Muscle layer of duodenum (tissue), 2 donors: Measurements from ENCODE around the gene STMP1.
A peak's percentile ranks its signal among the peaks of the same experiment; 100 is the strongest.

Experiments used
- H3K27ac ChIP-seq: one replicate; pipeline ENCODE4 v1.7.0; 2013; ENCODE audit warnings: mild to moderate bottlenecking, low read length
- H3K27me3 ChIP-seq: one replicate; pipeline ENCODE4 v1.7.0; 2013; ENCODE audit warnings: low read depth, mild to moderate bottlenecking, control low read depth, low read length
- H3K36me3 ChIP-seq, 2 donors: one replicate each; pipeline ENCODE4 v1.7.0; 2013; ENCODE audit warnings: low read length in 2 of 2, control low read depth in 1 of 2, mild to moderate bottlenecking in 1 of 2; ENCODE audit not compliant: insufficient read depth in 2 of 2, control insufficient read depth in 1 of 2
- H3K4me1 ChIP-seq, 2 donors: one replicate each; pipeline ENCODE4 v1.7.0; 2013; ENCODE audit warnings: low read length in 2 of 2, mild to moderate bottlenecking in 2 of 2, control low read depth in 1 of 2, moderate library complexity in 1 of 2; ENCODE audit not compliant: insufficient read depth in 2 of 2, control insufficient read depth in 1 of 2
- H3K4me3 ChIP-seq, 2 donors: one replicate each; pipeline ENCODE4 v1.7.0; 2013; ENCODE audit warnings: low read length in 2 of 2, low read depth in 1 of 2, mild to moderate bottlenecking in 1 of 2
- H3K9me3 ChIP-seq, 2 donors: one replicate each; pipeline ENCODE4 v1.7.0; 2013; ENCODE audit warnings: low read length in 2 of 2, control low read depth in 1 of 2, mild to moderate bottlenecking in 1 of 2; ENCODE audit not compliant: control insufficient read depth in 1 of 2
- donor health status: healthy.

Gene STMP1

DNA sequence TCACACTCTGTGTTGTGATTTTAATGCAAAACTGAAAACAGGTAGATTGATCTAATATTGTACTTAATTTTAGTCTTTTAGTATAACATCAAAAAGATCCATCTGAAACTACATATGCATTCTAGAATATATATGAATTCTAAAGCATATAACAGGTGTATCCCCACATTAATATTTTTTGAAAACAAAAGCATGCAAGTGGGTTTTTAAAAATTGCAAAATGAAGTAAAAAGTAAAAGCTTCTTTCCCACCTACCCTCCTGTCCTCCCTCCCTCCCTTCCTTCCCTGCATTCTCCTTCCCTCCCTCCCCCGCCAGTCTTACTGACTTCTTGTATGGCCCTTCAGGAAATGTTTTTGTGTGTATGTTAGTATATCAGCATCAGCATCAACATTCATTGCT lies 14.6 kb upstream of the STMP1 start:
- Histone ChIP-seq H3K9me3 (no peaks in the 10 kb centered on the region), H3K27me3 (no peaks in the 10 kb centered on the region), H3K4me1 (no peaks in the 10 kb centered on the region), H3K4me3 (no peak overlapping the region), H3K36me3 (peaks cover 36 to 43% of the 10 kb centered on the region in 2 donors), H3K27ac (no peak overlapping the region)

DNA sequence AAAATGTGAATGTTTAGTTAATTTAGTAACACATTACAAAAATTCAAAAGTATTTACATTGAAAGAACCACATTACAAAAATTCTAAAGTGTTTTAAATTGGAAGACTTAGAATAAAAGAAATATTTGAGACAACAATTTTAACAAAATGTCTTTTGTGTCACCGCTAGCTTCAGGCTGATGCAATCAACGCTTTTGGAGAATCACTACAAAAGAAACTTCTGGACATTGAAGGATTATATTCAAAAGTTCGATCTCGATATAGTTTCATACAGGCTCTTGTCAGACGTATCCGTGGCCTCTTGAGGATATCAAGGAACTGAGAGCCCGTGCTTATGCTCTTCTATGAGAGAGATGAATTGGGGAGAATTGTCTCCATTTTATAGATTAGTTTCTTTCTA lies 14.1 kb upstream of the STMP1 start:
- Histone ChIP-seq H3K4me1 (no peaks in the 10 kb centered on the region), H3K9me3 (no peaks in the 10 kb centered on the region), H3K27ac (no peak overlapping the region), H3K4me3 (no peak overlapping the region), H3K36me3 (peaks cover 35 to 39% of the 10 kb centered on the region in 2 donors), H3K27me3 (no peaks in the 10 kb centered on the region)

DNA sequence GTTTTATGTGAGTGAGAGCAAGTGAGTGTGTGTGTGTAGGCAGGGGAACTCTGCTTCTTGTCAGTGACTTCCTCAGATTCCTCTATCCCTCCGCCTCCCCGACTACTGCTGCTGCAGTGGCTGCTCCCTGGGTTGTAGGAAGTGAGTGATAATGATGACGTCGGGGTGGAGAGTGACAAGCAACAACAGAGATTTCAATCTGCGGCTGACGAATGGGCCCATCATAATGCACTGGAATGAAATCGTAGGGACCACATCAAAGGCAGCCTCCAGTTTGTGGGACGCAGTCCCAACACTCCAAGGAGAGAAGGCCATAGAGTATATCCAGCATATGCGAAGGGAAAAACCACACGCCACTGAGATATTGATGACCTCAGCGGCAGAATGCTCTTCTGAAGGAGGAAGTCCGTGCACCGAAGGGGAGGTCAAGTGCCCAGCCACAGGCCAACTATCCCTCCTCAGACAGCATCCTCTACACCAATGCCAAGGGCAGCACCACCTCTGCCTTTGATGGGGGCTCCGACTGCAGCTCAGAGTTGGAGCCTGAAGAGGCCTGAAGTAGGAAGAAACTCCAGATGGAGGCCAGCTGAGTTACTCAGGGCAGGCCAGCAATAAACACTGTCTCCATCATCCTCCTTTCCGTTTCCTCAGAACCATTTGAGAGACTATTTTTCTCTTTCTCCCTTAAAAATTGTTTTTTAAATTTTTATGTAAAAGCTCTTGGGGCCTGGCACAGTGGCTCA lies 11.3 kb upstream of the STMP1 start:
- Histone ChIP-seq H3K4me3 (no peak overlapping the region), H3K9me3 (no peaks in the 10 kb centered on the region), H3K27ac (no peak overlapping the region), H3K27me3 (no peaks in the 10 kb centered on the region), H3K36me3 (peaks cover 12 to 24% of the 10 kb centered on the region in 2 donors), H3K4me1 (no peaks in the 10 kb centered on the region)

DNA sequence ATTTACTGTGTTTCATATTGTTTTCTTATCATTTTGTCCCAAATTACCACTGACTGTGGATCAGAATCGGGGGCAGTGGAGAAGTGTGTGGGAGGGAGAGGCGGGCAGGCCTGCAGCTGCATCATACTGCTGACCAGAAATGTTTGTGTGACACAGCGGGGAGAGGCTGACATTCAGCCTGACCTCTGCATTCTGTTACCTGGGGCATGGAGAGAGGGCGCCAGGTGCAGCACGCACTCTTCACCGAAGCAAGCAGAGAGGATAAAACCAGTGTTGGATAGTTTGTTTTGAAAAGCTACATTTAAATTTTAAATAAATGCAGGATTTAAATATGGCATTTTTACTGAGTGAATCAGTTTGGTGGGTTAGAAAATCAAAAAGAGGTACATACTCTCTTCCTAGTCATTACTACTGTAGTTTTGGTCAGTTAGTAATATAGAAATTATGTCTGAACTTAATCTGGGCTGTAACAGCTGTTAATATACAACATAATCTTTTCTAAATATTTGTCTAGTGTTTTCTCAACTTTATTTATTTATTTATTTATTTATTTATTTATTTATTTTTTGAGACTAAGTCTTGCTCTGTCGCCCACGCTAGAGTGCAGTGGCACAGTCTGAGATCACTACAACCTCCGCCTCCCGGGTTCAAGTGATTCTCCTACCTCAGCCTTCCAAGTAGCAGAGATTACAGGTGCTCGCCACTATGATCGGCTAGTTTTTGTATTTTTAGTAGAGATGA lies 8.8 kb upstream of the STMP1 start:
- H3K27ac ChIP-seq: no peak overlapping the region
- no peak overlapping the region for H3K4me3 ChIP-seq
- peaks cover 4 to 6% of the 10 kb centered on the region in 2 donors for H3K36me3 ChIP-seq
- H3K27me3 ChIP-seq: no peaks in the 10 kb centered on the region
- no peaks in the 10 kb centered on the region for H3K9me3 ChIP-seq
- no peaks in the 10 kb centered on the region for H3K4me1 ChIP-seq

DNA sequence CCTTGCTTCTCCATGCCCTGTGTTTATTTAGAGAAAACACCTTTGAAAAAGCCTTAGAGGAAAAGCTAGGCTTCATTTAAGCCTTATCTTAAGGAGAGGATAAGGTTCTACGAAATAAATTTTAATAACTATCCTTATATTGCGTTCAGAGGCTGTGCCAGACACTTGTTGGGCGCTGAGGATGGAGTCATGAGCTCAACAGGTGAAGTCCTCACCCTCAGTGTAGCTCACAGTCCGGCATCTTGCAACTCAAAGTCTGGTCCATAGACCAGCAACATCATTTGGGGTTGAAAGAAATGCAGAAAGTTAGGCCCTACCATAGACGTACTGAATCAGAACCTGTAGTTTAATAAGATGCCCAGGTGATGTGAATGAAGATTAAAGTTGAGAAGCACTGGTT lies 3.8 kb upstream of the STMP1 start:
- no peak overlapping the region for H3K4me3 ChIP-seq
- no peaks in the 10 kb centered on the region for H3K27me3 ChIP-seq
- H3K4me1 ChIP-seq: peaks cover 5 to 8% of the 10 kb centered on the region in 2 donors
- no peaks in the 10 kb centered on the region for H3K9me3 ChIP-seq
- H3K36me3 ChIP-seq: peaks cover 0 to 9% of the 10 kb centered on the region in 2 donors
- no peak overlapping the region for H3K27ac ChIP-seq

DNA sequence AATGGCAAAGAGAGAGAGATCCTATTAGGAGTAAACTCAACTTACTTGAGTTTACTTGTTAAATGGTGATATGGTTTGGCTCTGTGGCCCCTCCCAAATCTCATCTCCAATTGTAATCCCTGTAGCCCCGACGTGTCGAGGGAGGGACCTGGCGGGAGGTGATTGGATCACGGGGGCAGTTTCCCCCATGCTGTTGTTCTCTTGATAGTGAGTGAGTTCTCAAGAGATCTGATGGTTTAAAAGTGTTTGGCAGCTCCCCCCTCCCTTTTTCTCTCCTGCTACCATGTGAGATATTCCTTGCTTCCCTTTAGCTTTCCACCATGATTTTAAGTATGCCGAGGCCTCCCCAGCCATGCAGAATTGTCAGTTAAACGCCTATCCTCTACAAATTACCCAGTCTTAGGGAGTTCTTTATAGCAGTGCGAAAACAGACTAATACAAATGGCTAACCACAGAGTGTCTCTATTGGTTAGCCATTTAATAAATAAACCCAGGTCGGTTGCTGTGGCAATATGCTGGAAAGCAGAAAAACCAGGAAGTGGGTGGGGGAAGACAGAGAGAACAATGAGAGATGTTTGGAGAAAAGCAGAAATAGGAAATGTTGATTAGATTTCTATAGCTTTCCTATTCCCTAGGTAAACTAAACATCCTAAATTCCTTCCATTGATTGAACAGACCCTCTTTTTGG lies 3.0 kb upstream of the STMP1 start:
- H3K27ac ChIP-seq: no peak overlapping the region
- no peaks in the 10 kb centered on the region for H3K27me3 ChIP-seq
- H3K9me3 ChIP-seq: no peaks in the 10 kb centered on the region
- H3K4me1 ChIP-seq: peaks cover 10 to 15% of the 10 kb centered on the region in 2 donors
- H3K4me3 ChIP-seq: no peak overlapping the region
- peaks cover 0 to 9% of the 10 kb centered on the region in 2 donors for H3K36me3 ChIP-seq

DNA sequence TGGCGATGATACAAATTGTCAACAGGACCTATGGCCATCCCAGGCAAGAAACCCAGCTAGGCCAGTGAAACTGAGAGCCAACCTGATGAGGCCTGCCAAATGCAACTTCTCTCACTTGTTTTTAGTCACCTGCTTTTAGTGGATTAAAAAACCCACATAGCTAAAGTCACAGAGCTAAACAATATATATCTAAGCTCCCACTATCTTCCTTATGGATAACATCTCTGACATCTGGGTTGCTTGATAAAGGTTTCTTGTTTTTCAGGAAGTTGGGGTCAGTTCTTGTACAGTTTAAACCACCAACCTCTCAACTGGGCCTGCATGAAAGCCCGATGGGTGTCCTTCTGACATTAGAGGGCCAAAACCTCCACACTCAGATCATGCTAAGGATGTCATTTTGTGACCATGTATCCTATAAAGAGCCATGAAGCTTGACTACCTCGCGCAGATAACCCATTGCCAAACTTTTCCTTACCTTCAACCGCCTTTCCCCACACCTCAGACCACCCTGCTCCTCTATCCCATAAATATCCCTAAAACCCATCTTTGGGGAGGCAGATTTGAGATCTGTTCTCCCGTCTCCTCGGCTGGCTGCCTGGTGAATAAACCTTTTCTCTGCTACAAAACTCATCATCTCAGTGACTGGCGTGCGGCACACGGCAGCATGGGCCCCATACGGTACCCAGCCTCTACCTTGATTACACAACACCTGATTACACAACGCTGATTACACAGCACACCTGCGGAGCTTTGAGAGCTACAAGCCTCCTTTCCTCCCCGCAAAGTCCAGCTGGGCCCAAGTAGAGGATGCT lies 797 bp upstream of the STMP1 start:
- Histone ChIP-seq H3K27me3 (no peaks in the 10 kb centered on the region), H3K4me3 (peak overlapping the region; percentile 79 to 96), H3K27ac (peak overlapping the region; percentile 72), H3K4me1 (peaks cover 10 to 19% of the 10 kb centered on the region in 2 donors), H3K36me3 (peaks cover 0 to 19% of the 10 kb centered on the region in 2 donors), H3K9me3 (no peaks in the 10 kb centered on the region)

DNA sequence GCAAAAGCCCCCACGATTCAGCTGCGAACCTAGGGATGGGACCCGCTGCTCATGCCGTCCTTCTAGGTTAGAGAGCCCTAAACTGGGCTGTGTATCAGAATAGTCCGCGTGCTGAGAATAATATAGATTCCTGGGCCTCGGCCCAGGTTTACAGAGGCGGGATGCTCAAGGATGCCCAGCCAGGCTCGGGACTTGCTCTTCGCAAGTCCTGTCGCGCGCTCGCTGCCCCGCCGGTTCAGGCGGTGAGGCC lies 266 bp upstream of the STMP1 start:
- peak overlapping the region; percentile 79 to 96 for H3K4me3 ChIP-seq
- H3K36me3 ChIP-seq: peaks cover 0 to 19% of the 10 kb centered on the region in 2 donors
- no peaks in the 10 kb centered on the region for H3K27me3 ChIP-seq
- H3K4me1 ChIP-seq: peaks cover 10 to 19% of the 10 kb centered on the region in 2 donors
- H3K27ac ChIP-seq: peak overlapping the region; percentile 72
- no peaks in the 10 kb centered on the region for H3K9me3 ChIP-seq

DNA sequence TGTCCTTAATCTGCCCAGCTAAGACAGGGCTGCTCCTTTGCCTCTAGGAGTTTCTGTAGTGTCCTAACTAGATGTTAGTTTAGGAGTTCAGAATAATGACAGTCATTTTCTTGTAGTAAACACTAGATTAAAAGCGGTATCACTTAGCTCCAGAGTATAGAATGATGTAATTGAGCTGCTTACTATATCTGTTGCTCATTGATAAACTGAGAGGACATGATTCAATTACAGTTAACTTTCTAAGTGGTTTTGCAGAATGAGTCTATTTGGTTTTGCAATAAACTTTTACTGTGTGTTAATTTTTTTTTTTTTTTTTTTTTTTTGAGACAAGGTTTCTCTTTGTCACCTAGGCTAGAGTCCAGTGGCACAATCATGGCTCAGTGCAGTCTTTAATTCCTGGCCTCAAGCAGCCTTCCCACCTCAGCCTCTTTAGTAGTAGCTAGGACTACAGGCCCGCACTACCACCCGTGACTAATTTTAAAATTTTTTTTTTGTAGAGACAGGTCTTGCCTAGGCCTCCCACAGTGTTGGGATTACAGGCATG lies 1.8 kb downstream of the STMP1 start:
- Histone ChIP-seq H3K9me3 (no peaks in the 10 kb centered on the region), H3K36me3 (peaks cover 0 to 19% of the 10 kb centered on the region in 2 donors), H3K27me3 (no peaks in the 10 kb centered on the region), H3K27ac (peak overlapping the region; percentile 36), H3K4me3 (peak overlapping the region in 1 of 2 donors; percentile 79), H3K4me1 (peaks cover 10 to 19% of the 10 kb centered on the region in 2 donors)

DNA sequence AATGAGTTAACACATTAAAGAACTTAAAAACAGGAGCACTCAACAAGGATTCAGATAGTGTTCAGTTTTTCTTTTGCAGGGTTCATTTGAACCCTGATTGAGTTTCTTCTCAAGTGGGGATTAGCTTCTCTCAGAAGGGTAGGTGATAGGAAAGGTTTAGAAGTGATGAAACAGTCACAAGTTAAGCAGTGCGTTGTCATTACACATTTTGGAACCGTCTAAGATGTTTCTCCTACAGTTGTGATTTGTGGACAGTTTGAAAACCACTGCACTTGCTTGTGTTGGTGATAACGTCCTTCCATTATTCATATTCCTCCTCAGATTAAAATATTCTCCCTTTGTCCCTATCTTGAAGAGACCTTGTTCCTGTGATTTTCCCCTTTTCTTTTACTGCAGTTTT lies 2.7 kb downstream of the STMP1 start:
- Histone ChIP-seq H3K36me3 (peaks cover 0 to 19% of the 10 kb centered on the region in 2 donors), H3K4me3 (no peak overlapping the region), H3K9me3 (no peaks in the 10 kb centered on the region), H3K27ac (no peak overlapping the region), H3K4me1 (peaks cover 10 to 19% of the 10 kb centered on the region in 2 donors), H3K27me3 (no peaks in the 10 kb centered on the region)
